Activated CD8-positive, alpha-beta T cell treated with anti-CD3 and anti-CD28 coated beads for 36 hours (primary cell): ENCODE measurements around the gene WDR70. TPM values are rescaled to one million over a fixed set of nuclear protein-coding genes. Genes with fewer than 3 reads are reported as not detected.
"Not testable (repeated sequence)": the region's sequence is repeated elsewhere in the genome, so short reads cannot be mapped to it uniquely, and the experiment has no call there.

Experiments used
- ATAC-seq: fragments of 200-7000 bp; cut with Tn5 transposase; one replicate; pipeline ENCODE4 v1.10.0; 2021; ENCODE audit warnings: mild to moderate bottlenecking, moderate library complexity
- CTCF ChIA-PET: fragments of 350-600 bp; sonication (Branson Sonifier 250); formaldehyde crosslinking; loops from one replicate; lab custom pipeline; 2021; ENCODE audit warnings: antibody characterized with exemption; lab: Charles Lee
- POLR2A ChIA-PET: fragments of 350-600 bp; sonication (Branson Sonifier 250); formaldehyde crosslinking; loops from one replicate; lab custom pipeline; 2021; ENCODE audit warnings: antibody characterized with exemption; lab: Charles Lee
- DNase-seq: peaks from one replicate; pipeline ENCODE4 v3.0.0-alpha.2; 2020
- H3K27ac Mint-ChIP-seq: one replicate; pipeline ENCODE4 v1.8.0; 2021; ENCODE audit warnings: mild to moderate bottlenecking, mixed read lengths
- H3K27me3 Mint-ChIP-seq: one replicate; pipeline ENCODE4 v1.8.0; 2021; ENCODE audit warnings: mixed read lengths
- H3K36me3 Mint-ChIP-seq: one replicate; pipeline ENCODE4 v1.8.0; 2021; ENCODE audit warnings: low read depth, mixed read lengths
- H3K4me1 Mint-ChIP-seq: one replicate; pipeline ENCODE4 v1.8.0; 2021; ENCODE audit warnings: low read depth, mixed read lengths
- H3K4me3 Mint-ChIP-seq: one replicate; pipeline ENCODE4 v1.8.0; 2021; ENCODE audit warnings: mild to moderate bottlenecking, moderate library complexity, mixed read lengths
- H3K9me3 Mint-ChIP-seq: one replicate; pipeline ENCODE4 v1.8.0; 2021; ENCODE audit warnings: mixed read lengths
- intact Hi-C: fragments of 100-400 bp; cut with micrococcal nuclease; formaldehyde crosslinking; loops from one replicate; pipeline ENCODE4 v1.10.0; 2022
- total RNA-seq, 2 experiments: library from RNA; stranded (reverse); gene quantifications; one replicate each; pipeline ENCODE4 v1.2.3, GENCODE V29; 2021
- TF ChIP-seq, protein P1 (sequence below): fragments of 200-600 bp; IDR thresholded peaks from one replicate; pipeline ENCODE4 v1.8.0; 2022; ENCODE audit warnings: antibody characterized with exemption, mild to moderate bottlenecking

Gene WDR70
- total RNA-seq, 2 experiments from 2014 or later = 30.8 to 32.7 TPM

DNA sequence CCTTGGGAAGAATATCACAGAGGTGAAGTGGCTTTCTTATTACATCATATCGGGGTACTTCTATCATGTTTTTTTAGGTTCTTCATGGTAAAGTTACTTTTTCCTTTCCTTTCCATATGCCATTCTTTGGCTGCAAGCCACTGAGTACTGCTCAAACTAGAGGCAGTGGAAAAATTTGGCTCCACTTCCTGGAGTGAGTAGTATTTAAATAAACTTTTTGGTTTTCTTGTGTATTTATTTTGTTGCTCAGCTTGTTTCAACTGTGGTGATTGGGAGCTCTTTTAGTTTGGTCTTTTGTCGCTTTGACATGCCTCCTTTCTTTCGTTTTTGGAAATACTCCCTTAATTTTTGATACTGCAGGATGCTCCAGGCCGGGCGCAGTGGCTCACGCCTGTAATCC lies 69.8 kb downstream of the WDR70 start:
- Mint-ChIP-seq H3K4me3 (no peak overlapping the region), H3K27me3 (no peaks in the 10 kb centered on the region), H3K4me1 (peaks cover 3% of the 10 kb centered on the region), H3K27ac (no peak overlapping the region), H3K36me3 (peaks cover 65% of the 10 kb centered on the region), H3K9me3 (peaks cover 12% of the 10 kb centered on the region)
- POLR2A ChIA-PET = no interaction called here
- TF ChIP-seq, protein P1, sequence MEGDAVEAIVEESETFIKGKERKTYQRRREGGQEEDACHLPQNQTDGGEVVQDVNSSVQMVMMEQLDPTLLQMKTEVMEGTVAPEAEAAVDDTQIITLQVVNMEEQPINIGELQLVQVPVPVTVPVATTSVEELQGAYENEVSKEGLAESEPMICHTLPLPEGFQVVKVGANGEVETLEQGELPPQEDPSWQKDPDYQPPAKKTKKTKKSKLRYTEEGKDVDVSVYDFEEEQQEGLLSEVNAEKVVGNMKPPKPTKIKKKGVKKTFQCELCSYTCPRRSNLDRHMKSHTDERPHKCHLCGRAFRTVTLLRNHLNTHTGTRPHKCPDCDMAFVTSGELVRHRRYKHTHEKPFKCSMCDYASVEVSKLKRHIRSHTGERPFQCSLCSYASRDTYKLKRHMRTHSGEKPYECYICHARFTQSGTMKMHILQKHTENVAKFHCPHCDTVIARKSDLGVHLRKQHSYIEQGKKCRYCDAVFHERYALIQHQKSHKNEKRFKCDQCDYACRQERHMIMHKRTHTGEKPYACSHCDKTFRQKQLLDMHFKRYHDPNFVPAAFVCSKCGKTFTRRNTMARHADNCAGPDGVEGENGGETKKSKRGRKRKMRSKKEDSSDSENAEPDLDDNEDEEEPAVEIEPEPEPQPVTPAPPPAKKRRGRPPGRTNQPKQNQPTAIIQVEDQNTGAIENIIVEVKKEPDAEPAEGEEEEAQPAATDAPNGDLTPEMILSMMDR = no peak
- ATAC-seq (no peak), DNase-seq (no peak)
- intact Hi-C loops = no loop called here
- CTCF ChIA-PET = no interaction called here

DNA sequence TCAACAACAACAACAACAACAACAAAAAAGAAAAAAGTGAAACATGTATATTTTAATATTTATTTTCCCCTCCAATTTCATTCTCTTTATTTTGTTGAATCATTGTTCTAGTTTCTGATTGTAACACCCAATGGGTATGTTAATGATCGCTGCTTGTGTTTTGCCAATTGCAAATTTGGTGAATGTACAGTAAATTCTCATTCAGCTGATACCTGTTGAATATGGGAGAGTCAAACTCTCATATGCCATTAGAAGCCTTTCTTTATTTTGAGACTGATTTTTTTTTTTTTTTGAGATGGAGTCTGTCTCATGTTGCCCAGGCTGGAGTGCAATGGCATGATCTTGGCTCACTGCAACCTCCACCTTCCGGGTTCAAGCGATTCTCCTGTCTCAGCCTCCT lies 72.9 kb downstream of the WDR70 start:
- POLR2A ChIA-PET, H3K9me3 Mint-ChIP-seq, H3K27me3 Mint-ChIP-seq, DNase-seq, intact Hi-C loops, H3K4me3 Mint-ChIP-seq, H3K4me1 Mint-ChIP-seq, H3K27ac Mint-ChIP-seq, CTCF ChIA-PET, ATAC-seq: not testable (repeated sequence)
- H3K36me3 Mint-ChIP-seq = peaks cover 47% of the 10 kb centered on the region

DNA sequence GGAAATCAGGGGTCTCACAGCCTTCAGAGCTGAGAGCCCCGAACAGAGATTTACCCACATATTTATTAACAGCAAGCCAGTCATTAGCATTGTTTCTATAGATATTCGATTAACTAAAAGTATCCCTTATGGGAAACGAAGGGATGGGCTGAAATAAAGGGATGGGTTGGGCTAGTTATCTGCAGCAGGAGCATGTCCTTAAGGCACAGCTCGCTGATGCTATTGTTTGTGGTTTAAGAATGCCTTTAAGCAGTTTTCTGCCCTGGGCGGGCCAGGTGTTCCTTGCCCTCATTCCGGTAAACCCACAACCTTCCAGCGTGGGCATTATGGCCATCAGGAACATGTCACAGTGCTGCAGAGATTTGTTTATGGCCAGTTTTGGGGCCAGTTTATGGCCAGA lies 74.1 kb downstream of the WDR70 start:
- peaks cover 41% of the 10 kb centered on the region for H3K36me3 Mint-ChIP-seq
- ATAC-seq, DNase-seq, H3K27ac Mint-ChIP-seq, H3K4me1 Mint-ChIP-seq, H3K4me3 Mint-ChIP-seq, H3K27me3 Mint-ChIP-seq, H3K9me3 Mint-ChIP-seq, CTCF ChIA-PET, POLR2A ChIA-PET, intact Hi-C loops: not testable (repeated sequence)

DNA sequence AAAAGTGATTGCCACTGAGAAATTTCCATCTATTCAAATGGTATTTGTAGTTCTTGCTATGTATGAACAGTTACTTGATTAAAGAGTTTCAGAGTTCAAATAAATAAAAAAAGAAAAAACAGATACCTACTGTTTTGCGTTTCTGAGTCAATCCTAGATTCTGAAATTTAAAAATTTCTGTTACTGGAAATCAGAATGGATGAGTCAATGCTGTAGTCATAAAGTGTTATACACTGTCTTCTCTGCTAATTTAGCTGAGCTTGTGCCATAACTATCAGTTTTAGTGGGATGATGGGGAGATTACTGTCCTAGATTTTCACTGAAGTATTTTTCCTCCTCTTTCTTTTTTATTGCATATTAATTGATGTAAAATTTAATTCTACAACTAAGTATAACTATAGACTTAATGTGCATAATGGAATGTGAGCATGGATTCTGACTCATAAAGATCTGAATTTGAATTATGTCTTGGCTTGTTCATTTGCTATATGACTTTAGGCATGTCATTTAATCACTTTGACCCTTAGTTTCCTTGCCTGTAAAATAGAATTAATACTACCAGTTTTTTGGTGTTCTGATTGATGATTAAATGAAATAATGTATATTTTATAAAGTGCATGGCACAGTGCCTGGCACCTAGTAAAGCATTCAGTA lies 75.4 kb downstream of the WDR70 start:
- ATAC-seq = peak; percentile 42
- intact Hi-C loops, POLR2A ChIA-PET, H3K27ac Mint-ChIP-seq, H3K4me1 Mint-ChIP-seq, H3K27me3 Mint-ChIP-seq, H3K4me3 Mint-ChIP-seq, H3K9me3 Mint-ChIP-seq, CTCF ChIA-PET, DNase-seq: not testable (repeated sequence)
- peaks cover 34% of the 10 kb centered on the region for H3K36me3 Mint-ChIP-seq

DNA sequence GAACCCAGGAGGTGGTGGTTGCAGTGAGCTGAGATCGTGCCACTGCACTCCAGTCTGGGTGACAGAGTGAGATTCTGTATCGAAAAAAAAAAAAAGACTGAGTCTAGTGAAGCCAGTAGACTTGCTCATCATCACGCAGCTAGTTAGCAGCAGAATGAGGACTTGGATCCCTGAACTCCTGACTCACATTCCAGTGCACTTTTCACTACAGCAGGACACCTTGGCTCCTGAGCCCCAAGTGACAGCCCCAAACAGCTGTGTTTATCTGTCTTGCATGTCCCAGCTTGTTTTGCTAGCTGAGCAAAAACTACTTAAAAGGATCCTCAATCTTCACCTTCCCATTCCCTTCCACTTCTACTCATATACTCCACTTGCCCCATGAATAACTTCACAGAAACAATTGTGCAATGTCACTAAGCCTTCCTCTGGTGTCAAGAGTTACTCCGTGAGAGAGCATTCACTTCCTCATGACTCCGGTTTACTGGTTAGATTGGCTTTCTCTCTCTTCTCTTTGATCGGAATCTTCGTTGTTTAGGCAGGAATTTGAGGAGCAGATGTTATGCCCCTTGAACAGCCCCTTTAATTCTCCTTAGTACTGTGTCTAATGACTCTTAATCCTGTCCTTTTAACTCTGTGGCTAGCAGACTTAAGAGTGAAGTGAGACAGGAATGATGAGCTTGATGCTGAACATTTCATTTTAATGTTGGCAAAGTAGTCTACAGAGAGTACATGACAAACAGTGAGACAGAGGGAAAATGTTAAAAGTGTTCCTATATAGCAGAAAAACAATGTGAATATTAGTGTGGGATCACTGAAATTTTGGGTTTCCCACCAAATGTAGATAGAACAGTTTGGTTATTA lies 84.3 kb downstream of the WDR70 start:
- DNase-seq, H3K4me3 Mint-ChIP-seq, POLR2A ChIA-PET, ATAC-seq, H3K4me1 Mint-ChIP-seq, H3K27me3 Mint-ChIP-seq, intact Hi-C loops, H3K36me3 Mint-ChIP-seq, H3K27ac Mint-ChIP-seq, H3K9me3 Mint-ChIP-seq, CTCF ChIA-PET: not testable (repeated sequence)

DNA sequence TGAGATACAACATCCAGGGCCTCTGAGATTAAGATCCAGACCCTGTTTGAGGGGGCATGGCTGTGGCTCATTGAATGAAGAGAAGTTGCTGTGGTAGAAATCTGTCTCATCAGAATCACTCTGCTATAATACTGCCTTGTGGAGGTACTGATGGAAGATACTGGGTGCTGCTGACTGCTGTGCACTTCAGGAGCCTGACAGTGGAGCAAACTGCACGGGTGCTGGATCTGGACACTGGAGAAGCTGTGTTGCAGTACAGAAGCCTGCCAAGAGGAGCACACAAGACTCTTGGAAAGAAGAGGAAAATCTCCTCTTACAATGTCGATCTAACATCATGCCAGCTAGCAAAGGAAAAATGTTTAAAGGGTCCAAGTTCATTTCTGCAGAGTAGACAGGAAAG lies 85.5 kb downstream of the WDR70 start:
- DNase-seq, intact Hi-C loops, ATAC-seq, H3K4me1 Mint-ChIP-seq, H3K9me3 Mint-ChIP-seq, CTCF ChIA-PET, H3K27ac Mint-ChIP-seq, H3K27me3 Mint-ChIP-seq, POLR2A ChIA-PET, H3K4me3 Mint-ChIP-seq: not testable (repeated sequence)
- H3K36me3 Mint-ChIP-seq = peaks cover 18% of the 10 kb centered on the region

DNA sequence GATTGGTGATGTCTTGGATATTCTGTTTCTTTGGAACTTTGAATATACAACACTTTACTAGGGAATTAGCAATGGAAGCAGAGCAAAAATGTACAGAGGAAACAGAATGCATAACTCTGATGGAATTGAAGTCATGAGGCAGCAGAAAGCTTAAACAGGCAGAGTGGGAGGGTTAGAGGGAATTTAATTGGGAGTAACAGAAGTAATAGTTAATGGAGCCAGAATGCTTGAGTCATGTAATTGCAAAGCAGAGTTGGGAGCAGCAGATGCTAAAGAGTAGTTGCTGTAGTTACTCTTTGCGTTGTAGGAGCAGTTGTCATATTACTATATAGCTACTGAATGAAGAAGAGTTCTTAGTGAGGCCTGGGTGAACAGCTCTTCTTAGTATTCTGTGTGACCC lies 90.3 kb downstream of the WDR70 start:
- ATAC-seq = not testable (repeated sequence)

More for the DNA sequence above, 90.3 kb downstream of the WDR70 start:
- H3K9me3 Mint-ChIP-seq, H3K27me3 Mint-ChIP-seq, H3K4me1 Mint-ChIP-seq, H3K27ac Mint-ChIP-seq, CTCF ChIA-PET, H3K4me3 Mint-ChIP-seq, DNase-seq, intact Hi-C loops: not testable (repeated sequence)
- POLR2A ChIA-PET = interaction anchor here (1.2 kb wide), 1 partner anchor 22 kb away, joined by 3 read pairs; no protein-coding TSS in a partner anchor
- H3K36me3 Mint-ChIP-seq = peaks cover 21% of the 10 kb centered on the region
